NCI-H526 (cell line): ENCODE data around the gene RTL10.

Source experiments
- DNase-seq, 2 experiments: peaks; one replicate each; lab custom pipeline; 2025; lab: John Stamatoyannopoulos, UW

RTL10 gene

GRCh38 chr22:19854778-19855503 lies at the start of gene RTL10, which contains the start of gene GNB1L:
Gene RTL10 (minus strand): TSS chr22:19854874. CDS start chr22:19852261, 2,613 bp downstream.
Gene GNB1L (minus strand): TSS chr22:19854874. CDS start chr22:19821355, 33,519 bp downstream.
- peak; percentile 74 to 95 for DNase-seq

- DNase-seq = no peak
These were observed 49.6 kb upstream of the RTL10 start for GRCh38 chr22:19904174-19904856.

- DNase-seq = no peak
These were observed 48.8 kb upstream of the RTL10 start for GRCh38 chr22:19903513-19903912.

GRCh38 chr22:19903031-19903430 lies 48.4 kb upstream of the RTL10 start:
- DNase-seq = no peak

- DNase-seq = no peak
These were observed 47.6 kb upstream of the RTL10 start for GRCh38 chr22:19902245-19902715.

GRCh38 chr22:19901577-19902244 lies 47.0 kb upstream of the RTL10 start:
- DNase-seq = no peak

- DNase-seq = peak in 1 of 2 experiments; percentile 21
These were observed 46.2 kb upstream of the RTL10 start for GRCh38 chr22:19900707-19901436.

- no peak for DNase-seq
These were observed 44.3 kb upstream of the RTL10 start for GRCh38 chr22:19898831-19899567.

- DNase-seq = no peak
These were observed 43.5 kb upstream of the RTL10 start for GRCh38 chr22:19898145-19898544.

- no peak for DNase-seq
These were observed 43.1 kb upstream of the RTL10 start for GRCh38 chr22:19897726-19898125.

- DNase-seq = no peak
These were observed 42.1 kb upstream of the RTL10 start for GRCh38 chr22:19896665-19897355.

- no peak for DNase-seq
These were observed 40.6 kb upstream of the RTL10 start for GRCh38 chr22:19895160-19895849.

- DNase-seq = no peak
These were observed 38.7 kb upstream of the RTL10 start for GRCh38 chr22:19893363-19893762.

- DNase-seq = no peak
These were observed 38.3 kb upstream of the RTL10 start for GRCh38 chr22:19892925-19893324.

- no peak for DNase-seq
These were observed 37.7 kb upstream of the RTL10 start for GRCh38 chr22:19892257-19892879.

- peak in 1 of 2 experiments; percentile 27 for DNase-seq
These were observed 36.9 kb upstream of the RTL10 start for GRCh38 chr22:19891317-19892256.

GRCh38 chr22:19890502-19891316 lies 36.0 kb upstream of the RTL10 start:
- DNase-seq = no peak

- DNase-seq = no peak
These were observed 35.3 kb upstream of the RTL10 start for GRCh38 chr22:19889951-19890350.
